SK-N-MC (cell line): Measurements from ENCODE around the gene ANKRD33.

ENCODE experiments used
- EZH2 ChIP-seq: fragments of 200-600 bp; sonication (generic); IDR thresholded peaks from one replicate; pipeline ENCODE4 v1.6.1; 2017; ENCODE audit warnings: antibody characterized with exemption
- FOXP2 ChIP-seq: optimal IDR thresholded peaks from 2 replicates; pipeline ENCODE3; 2011; ENCODE audit warnings: mild to moderate bottlenecking, moderate library complexity; ENCODE audit not compliant: insufficient read depth; ENCODE audit errors: extremely low read length, control extremely low read depth
- POLR2AphosphoS5 ChIP-seq: IDR thresholded peaks from 2 replicates; pipeline ENCODE4 v1.6.1; 2012; ENCODE audit warnings: mild to moderate bottlenecking, low read depth, low read length, borderline replicate concordance

DNA sequence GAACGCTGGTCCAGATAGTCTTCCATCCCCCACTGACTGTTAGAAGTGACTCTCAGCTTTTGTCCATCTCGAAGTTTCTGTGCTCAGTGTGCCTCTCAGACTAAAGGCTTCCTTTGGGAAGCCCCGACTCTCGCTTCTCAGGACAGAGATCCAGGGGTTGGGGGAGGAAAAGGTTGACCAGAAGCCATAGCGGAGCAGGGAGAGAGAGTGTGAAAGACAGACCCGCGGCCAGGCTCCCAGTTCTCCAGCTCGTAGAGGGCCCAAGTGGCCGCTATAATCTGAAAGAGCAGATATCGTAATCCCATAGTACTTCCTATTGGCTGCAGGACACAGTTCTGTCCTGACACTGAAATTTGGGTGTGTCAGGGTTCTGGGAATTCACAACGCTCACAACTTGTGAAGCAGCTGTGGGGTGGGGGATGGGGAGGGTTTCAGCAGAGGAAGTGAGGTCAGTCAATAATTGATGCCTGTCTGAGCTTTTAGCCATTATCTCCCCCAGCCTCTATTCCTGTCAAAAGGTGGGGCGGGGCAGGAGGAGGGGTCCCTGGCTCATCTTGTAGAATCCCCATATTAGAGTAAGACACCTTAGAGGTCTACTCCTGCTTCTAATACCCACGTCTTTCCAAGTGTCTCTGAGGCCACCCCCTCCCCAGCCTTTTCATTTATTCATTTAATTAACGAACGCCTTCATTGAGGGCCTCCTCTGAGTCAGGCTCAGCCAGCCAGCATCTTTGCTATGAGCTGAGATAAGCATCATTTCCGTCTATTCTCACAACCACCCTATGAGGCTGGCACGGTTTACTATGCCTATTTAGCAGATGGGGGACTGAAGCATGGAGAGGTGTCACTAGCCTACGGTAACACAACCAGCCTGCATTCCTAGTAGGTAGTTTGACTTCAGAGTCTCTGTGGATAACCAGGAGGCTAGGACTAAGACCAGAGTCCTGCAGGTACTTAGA is 17.8 kb downstream of the ANKRD33 start:
- TF ChIP-seq FOXP2 (no peak), EZH2 (no peak), POLR2AphosphoS5 (no peak)
